Endometrial microvascular endothelial cells (primary cell): ENCODE measurements around the gene SHB. TPM values are rescaled to one million over a fixed set of nuclear protein-coding genes. Genes with fewer than 3 reads are reported as not detected.
"Not testable (repeated sequence)": the region's sequence is repeated elsewhere in the genome, so short reads cannot be mapped to it uniquely, and the experiment has no call there.

Source experiments
- in situ Hi-C: cut with HindIII; loops from 2 replicates; pipeline ENCODE4 v1.10.0; 2017; ENCODE audit warnings: low sequenced_read_pairs, low pct_unique_long_range_greater_than_20kb; ENCODE audit errors: inconsistent ontology term
- total RNA-seq: library from RNA; depleted of rRNA; stranded (reverse); fragments of >200 nt; gene quantifications from one replicate; pipeline ENCODE4 v1.2.3, GENCODE V29; 2015; ENCODE audit errors: inconsistent ontology term

Gene SHB
- total RNA-seq, 1 donor from 2014 or later: 20.5 TPM

GRCh38 chr9:37908283-37908682 is 160.7 kb downstream of the SHB start:
- in situ Hi-C loops: no loop called here

- in situ Hi-C loops: no loop called here
Measured at GRCh38 chr9:37906312-37907239, 162.5 kb downstream of the SHB start.

GRCh38 chr9:37905776-37906175 is 163.3 kb downstream of the SHB start:
- in situ Hi-C loops: no loop called here

DNA sequence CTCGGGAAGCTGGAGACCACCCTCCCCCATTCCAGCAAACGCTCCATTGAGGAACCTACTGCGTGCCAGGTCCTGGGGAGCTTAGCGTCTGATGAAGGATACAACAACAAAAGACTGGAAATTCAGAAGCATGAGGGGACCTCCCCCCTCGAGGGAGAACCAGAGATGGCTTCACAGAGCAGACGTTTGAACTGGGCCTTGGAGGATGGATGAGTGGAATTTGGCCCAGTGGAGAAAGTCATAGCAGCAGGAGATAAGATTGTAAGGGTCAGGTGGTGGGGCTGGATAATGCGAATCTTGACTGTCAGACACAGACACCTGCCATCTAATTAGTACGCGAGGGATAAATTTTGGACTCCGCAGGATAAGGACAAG is 163.9 kb downstream of the SHB start:
- in situ Hi-C loops: no loop called here

- in situ Hi-C loops: no loop called here
Measured at GRCh38 chr9:37904445-37905130, 164.4 kb downstream of the SHB start.

GRCh38 chr9:37903647-37904444 is 165.2 kb downstream of the SHB start, which contains the start of gene SLC25A51:
TSS of gene SLC25A51 (minus strand) at chr9:37904127. CDS start at chr9:37888550, 15,577 bp downstream.
- in situ Hi-C loops: no loop called here

- in situ Hi-C loops: no loop called here
Measured at GRCh38 chr9:37902796-37903646, 166.0 kb downstream of the SHB start.

- in situ Hi-C loops: no loop called here
Measured at GRCh38 chr9:37902131-37902530, 166.9 kb downstream of the SHB start.

GRCh38 chr9:37899041-37899440 is 170.0 kb downstream of the SHB start:
- in situ Hi-C loops: no loop called here

DNA sequence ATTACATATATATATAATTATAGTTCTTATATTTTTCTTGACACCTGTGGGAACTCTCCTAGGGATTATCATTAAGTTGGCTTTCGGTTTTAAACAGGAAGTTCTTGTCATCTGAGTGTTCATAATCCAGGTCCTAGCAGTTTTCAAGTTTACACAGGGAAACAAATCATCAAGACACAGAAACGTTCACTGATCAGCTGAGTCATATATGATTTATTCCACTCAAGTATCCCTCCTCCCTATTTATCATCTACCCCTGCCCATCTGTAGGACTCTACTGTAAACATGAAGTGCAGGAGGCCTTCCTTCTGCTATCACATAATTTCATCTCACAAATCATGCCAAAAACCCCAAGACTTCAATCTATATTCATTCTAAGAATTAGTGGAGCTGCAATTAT is 171.4 kb downstream of the SHB start:
- in situ Hi-C loops: no loop called here

GRCh38 chr9:37892063-37892462 is 177.0 kb downstream of the SHB start:
- in situ Hi-C loops: no loop called here

DNA sequence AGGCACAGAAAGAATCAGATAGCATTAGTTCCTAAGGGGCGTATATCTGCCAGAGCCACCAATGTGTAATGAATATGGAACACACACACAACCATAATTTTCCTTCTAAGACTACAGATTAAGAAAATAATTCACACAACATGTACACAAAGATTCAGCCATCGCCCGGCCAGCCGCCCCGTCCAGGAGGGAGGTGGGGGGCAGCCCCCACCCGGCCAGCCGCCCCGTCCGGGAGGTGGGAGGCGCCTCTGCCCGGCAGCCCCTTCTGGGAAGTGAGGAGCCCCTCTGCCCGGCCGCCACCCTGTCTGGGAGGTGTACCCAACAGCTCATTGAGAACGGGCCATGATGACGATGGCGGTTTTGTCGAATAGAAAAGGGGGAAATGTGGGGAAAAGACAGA is 178.0 kb downstream of the SHB start:
- in situ Hi-C loops: not testable (repeated sequence)

- in situ Hi-C loops: no loop called here
Measured at GRCh38 chr9:37889536-37889935, 179.5 kb downstream of the SHB start.

GRCh38 chr9:37887977-37888583 is 180.9 kb downstream of the SHB start:
- in situ Hi-C loops: not testable (repeated sequence)

DNA sequence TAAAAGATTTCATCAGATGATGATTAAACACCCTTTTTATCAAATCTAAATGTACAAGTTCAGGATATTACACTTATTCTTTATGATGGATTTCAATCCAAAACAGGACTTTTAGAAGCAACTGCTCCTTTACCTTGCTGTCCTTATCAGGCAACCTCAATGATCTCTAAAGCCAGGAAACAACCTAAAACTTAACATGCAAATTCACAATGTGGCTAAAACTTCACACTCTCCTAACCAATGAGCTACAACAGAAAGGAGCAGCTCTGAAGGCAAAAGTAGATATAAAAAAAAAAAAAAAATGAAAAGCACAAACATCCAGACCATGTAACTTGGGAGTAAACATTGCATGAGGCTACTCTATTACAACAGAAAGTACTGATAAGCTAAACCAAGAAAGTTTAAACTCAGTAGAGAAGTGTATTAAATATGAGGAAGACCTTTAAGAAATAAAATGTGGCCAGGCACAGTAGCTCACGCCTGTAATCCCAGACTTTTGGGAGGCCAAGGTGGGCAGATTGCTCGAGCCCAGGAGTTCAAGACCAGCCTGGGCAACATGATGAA is 188.0 kb downstream of the SHB start:
- in situ Hi-C loops: no loop called here

GRCh38 chr9:37876376-37876775 is 192.7 kb downstream of the SHB start:
- in situ Hi-C loops: no loop called here

GRCh38 chr9:37873955-37874354 is 195.1 kb downstream of the SHB start:
- in situ Hi-C loops: no loop called here

DNA sequence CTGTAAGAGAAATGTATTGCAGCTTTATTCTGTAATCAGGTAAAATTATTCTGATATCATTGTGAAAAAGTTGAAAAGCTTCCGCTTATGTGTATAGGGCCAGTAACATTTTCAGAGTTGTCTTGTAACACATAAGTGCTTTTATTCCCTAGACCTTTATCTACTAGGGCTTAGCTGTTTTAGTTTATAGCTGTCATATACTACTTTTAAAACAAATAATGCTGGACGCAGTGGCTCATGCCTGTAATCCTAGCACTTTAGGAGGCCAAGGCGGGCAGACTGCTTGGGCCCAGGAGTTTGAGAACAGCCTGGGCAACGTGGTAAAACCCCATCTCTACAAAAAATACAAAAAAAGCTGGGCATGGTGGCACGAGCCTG is 198.2 kb downstream of the SHB start:
- in situ Hi-C loops: no loop called here
